ENCODE results near the gene TSSK2.

The TSSK2 gene

DNA sequence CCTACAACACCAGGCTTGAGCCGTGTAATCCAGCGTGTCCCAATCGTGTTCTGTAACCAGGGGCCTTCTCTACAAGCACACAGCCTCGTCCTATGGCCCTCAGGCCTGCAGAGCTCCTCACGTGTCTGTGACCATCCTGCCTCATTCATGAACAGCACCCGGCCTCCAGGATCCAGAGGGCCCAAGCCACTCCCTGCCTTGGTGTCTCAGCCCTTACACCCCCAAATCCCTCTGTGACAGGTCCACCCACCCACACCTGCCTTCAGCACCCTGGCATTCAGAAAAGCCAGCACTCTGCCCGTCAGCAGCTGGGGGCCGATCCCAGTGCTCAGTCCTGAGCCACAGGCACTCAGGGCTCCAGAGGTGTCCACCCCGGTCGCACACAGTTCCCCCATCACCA is 5.8 kb downstream of the TSSK2 start:
- no peak overlapping the region for H3K14ac ChIP-seq (ENCODE audit: low read length)
- H2BK5ac ChIP-seq (ENCODE audit: low read length) = no peak overlapping the region
- H3K27ac ChIP-seq (replicated peaks; ENCODE audit: low read length) = no peak overlapping the region
- no peak overlapping the region for H3K18ac ChIP-seq (ENCODE audit: low read length)
- no peak overlapping the region for H2BK15ac ChIP-seq (ENCODE audit: low read length)
- H3K4ac ChIP-seq (ENCODE audit: low read length) = no peak overlapping the region
- H3K4me3 ChIP-seq (ENCODE audit: low read length in 2 of 2) = no peak overlapping the region
- H3K79me1 ChIP-seq (ENCODE audit: low read depth, low read length) = peaks cover 9% of the 10 kb centered on the region
- no peak overlapping the region for H2BK12ac ChIP-seq (ENCODE audit: low read length)
- no peak overlapping the region for H2AFZ ChIP-seq (ENCODE audit: low read length)
- no peak for DNase-seq (ENCODE audit: low spot score)
- H3K36me3 ChIP-seq (replicated peaks in 1 of 2; ENCODE audit: control insufficient read depth in 2 of 2, insufficient read depth in 2 of 2, low read length in 2 of 2) = peaks cover 76 to 97% of the 10 kb centered on the region in 2 donors
- H3K9me3 ChIP-seq (replicated peaks in 1 of 2; ENCODE audit: control insufficient read depth in 2 of 2, insufficient read depth in 1 of 2, low read depth in 1 of 2, low read length in 2 of 2) = peaks cover 0 to 2% of the 10 kb centered on the region in 2 donors
- no peak overlapping the region for H3K4me2 ChIP-seq (ENCODE audit: insufficient read depth, low read length, poor library complexity, severe bottlenecking)
- no peak overlapping the region for H2BK120ac ChIP-seq (ENCODE audit: low read depth, low read length)
- H3K23ac ChIP-seq (ENCODE audit: low read depth, low read length, poor library complexity) = no peak overlapping the region
- H4K8ac ChIP-seq (ENCODE audit: low read depth, low read length) = no peak overlapping the region
- H3K27me3 ChIP-seq (ENCODE audit: control insufficient read depth in 3 of 3, insufficient read depth in 3 of 3, low read depth in 1 of 3, low read length in 3 of 3) = no peaks in the 10 kb centered on the region
- no peak overlapping the region for H3K9ac ChIP-seq (ENCODE audit: low read depth, low read length, poor library complexity)
- H2AK5ac ChIP-seq (ENCODE audit: low read depth, low read length) = no peak overlapping the region
- no peak overlapping the region for H4K91ac ChIP-seq (ENCODE audit: low read depth, low read length, poor library complexity)
- no peaks in the 10 kb centered on the region for H3K4me1 ChIP-seq (ENCODE audit: control insufficient read depth in 2 of 2, insufficient read depth in 1 of 2, low read depth in 1 of 2, low read length in 2 of 2)
- no CpG with 5 or more reads among the region's 10 CpGs for WGBS, 2 donors (ENCODE audit: extremely low coverage in 2 of 2, insufficient read length in 2 of 2, insufficient replicate concordance in 1 of 2)

DNA sequence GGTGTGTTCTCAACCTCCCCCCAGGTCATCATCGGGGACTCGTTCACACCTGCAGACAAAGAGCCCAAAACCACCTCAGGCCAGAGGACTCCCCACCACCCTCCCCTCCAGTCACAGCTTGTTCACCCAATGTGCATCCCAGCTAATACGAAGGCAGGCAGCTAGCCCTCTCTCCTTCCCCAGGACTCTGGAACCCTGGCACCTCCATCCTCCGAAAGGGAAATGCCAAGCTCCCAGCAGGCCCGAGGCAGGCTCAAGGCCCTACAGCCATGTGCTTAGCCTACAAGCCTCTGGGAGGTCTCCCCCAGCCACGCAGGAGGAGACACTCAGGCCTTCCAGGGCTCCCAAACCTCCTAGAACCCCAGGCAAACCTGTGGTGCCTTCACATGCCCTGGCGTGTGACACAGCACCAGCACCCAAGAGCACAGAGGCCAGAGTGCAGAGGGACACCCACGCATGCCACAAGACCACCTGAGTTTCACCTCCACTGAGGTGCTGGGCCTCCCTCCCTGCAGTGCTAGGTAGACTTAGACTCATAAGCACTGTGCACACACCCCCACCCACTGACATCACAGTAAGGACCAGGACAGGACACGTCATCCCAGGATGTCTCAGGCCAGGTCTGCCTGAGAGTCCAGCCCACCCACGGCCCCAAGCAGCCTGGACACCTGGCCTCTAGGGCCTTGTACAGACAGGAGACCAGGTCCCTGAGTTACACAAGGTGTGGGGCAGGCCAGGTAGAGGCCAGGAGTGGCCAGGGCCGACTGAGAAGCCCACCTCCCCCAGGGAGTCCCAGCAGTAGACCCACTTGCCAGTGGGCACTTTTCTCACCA is 6.5 kb downstream of the TSSK2 start:
- Histone ChIP-seq H4K91ac (ENCODE audit: low read depth, low read length, poor library complexity) (no peak overlapping the region), H3K9me3 (replicated peaks in 1 of 2; ENCODE audit: control insufficient read depth in 2 of 2, insufficient read depth in 1 of 2, low read depth in 1 of 2, low read length in 2 of 2) (peaks cover 0 to 2% of the 10 kb centered on the region in 2 donors), H3K4me3 (ENCODE audit: low read length in 2 of 2) (no peak overlapping the region), H3K9ac (ENCODE audit: low read depth, low read length, poor library complexity) (no peak overlapping the region), H2BK120ac (ENCODE audit: low read depth, low read length) (no peak overlapping the region), H2AFZ (ENCODE audit: low read length) (no peak overlapping the region), H3K4me1 (ENCODE audit: control insufficient read depth in 2 of 2, insufficient read depth in 1 of 2, low read depth in 1 of 2, low read length in 2 of 2) (no peaks in the 10 kb centered on the region), H3K27me3 (ENCODE audit: control insufficient read depth in 3 of 3, insufficient read depth in 3 of 3, low read depth in 1 of 3, low read length in 3 of 3) (no peaks in the 10 kb centered on the region), H2BK12ac (ENCODE audit: low read length) (no peak overlapping the region), H2AK5ac (ENCODE audit: low read depth, low read length) (no peak overlapping the region), H2BK5ac (ENCODE audit: low read length) (no peak overlapping the region), H3K36me3 (replicated peaks in 1 of 2; ENCODE audit: control insufficient read depth in 2 of 2, insufficient read depth in 2 of 2, low read length in 2 of 2) (peaks cover 83 to 97% of the 10 kb centered on the region in 2 donors), H3K23ac (ENCODE audit: low read depth, low read length, poor library complexity) (peak overlapping the region; percentile 16), H3K18ac (ENCODE audit: low read length) (no peak overlapping the region), H3K14ac (ENCODE audit: low read length) (peak overlapping the region; percentile 91), H3K79me1 (ENCODE audit: low read depth, low read length) (peaks cover 9% of the 10 kb centered on the region), H3K4ac (ENCODE audit: low read length) (no peak overlapping the region), H4K8ac (ENCODE audit: low read depth, low read length) (no peak overlapping the region), H3K4me2 (ENCODE audit: insufficient read depth, low read length, poor library complexity, severe bottlenecking) (no peak overlapping the region), H2BK15ac (ENCODE audit: low read length) (no peak overlapping the region), H3K27ac (replicated peaks; ENCODE audit: low read length) (no peak overlapping the region)
- DNase-seq (ENCODE audit: low spot score) = no peak
- no CpG with 5 or more reads among the region's 11 CpGs for WGBS, 2 donors (ENCODE audit: extremely low coverage in 2 of 2, insufficient read length in 2 of 2, insufficient replicate concordance in 1 of 2)

DNA sequence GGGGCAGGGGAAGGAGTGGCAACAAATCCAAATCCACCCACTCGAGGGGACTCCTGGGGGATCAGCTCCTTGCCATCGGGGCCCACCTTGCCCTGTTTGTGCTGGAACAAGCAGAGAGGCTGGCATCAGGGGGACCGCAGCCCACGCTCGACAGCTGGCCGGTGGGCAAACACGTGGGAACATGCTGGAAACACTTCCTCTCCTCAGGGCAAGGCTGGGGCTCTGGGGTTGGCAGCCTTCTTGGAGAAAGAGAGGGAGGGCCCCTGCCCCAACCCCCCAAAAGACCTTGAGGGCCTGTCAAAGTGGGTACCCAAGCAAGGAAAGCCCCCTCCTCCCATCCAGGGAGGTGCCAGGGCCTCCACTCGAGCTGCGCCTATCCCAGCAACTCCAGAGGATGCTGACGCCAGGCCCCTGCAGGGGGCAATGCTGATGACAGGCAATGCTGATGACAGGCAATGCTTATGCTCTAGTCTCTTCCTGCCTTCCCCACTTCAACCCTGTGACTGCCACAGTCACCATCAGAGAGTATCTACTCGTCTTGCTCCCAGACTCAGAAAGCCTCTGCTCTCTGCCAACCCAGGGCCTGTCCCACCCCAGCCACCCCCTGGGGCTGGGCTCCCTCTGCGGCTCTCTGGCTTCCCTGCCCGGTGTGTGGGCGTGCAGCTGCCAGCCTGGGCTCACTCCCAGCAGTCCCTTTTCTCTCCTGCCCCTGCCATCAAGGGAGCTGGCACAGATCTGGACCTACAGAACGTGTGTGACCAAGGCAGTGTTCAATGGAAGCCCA is 7.3 kb downstream of the TSSK2 start:
- Histone ChIP-seq H4K91ac (ENCODE audit: low read depth, low read length, poor library complexity) (no peak overlapping the region), H2BK15ac (ENCODE audit: low read length) (no peak overlapping the region), H3K36me3 (replicated peaks in 1 of 2; ENCODE audit: control insufficient read depth in 2 of 2, insufficient read depth in 2 of 2, low read length in 2 of 2) (peaks cover 77 to 91% of the 10 kb centered on the region in 2 donors), H2BK5ac (ENCODE audit: low read length) (no peak overlapping the region), H3K4me3 (ENCODE audit: low read length in 2 of 2) (no peak overlapping the region), H3K4me1 (ENCODE audit: control insufficient read depth in 2 of 2, insufficient read depth in 1 of 2, low read depth in 1 of 2, low read length in 2 of 2) (no peaks in the 10 kb centered on the region), H3K14ac (ENCODE audit: low read length) (no peak overlapping the region), H2BK12ac (ENCODE audit: low read length) (no peak overlapping the region), H3K18ac (ENCODE audit: low read length) (no peak overlapping the region), H3K79me1 (ENCODE audit: low read depth, low read length) (peaks cover 6% of the 10 kb centered on the region), H3K4me2 (ENCODE audit: insufficient read depth, low read length, poor library complexity, severe bottlenecking) (no peak overlapping the region), H3K27me3 (ENCODE audit: control insufficient read depth in 3 of 3, insufficient read depth in 3 of 3, low read depth in 1 of 3, low read length in 3 of 3) (no peaks in the 10 kb centered on the region), H2AFZ (ENCODE audit: low read length) (no peak overlapping the region), H3K9ac (ENCODE audit: low read depth, low read length, poor library complexity) (peak overlapping the region; percentile 5), H3K9me3 (replicated peaks in 1 of 2; ENCODE audit: control insufficient read depth in 2 of 2, insufficient read depth in 1 of 2, low read depth in 1 of 2, low read length in 2 of 2) (peaks cover 0 to 2% of the 10 kb centered on the region in 2 donors), H3K27ac (replicated peaks; ENCODE audit: low read length) (no peak overlapping the region), H3K23ac (ENCODE audit: low read depth, low read length, poor library complexity) (peak overlapping the region; percentile 16), H2AK5ac (ENCODE audit: low read depth, low read length) (no peak overlapping the region), H4K8ac (ENCODE audit: low read depth, low read length) (no peak overlapping the region), H2BK120ac (ENCODE audit: low read depth, low read length) (no peak overlapping the region), H3K4ac (ENCODE audit: low read length) (no peak overlapping the region)
- WGBS, 2 donors (ENCODE audit: extremely low coverage in 2 of 2, insufficient read length in 2 of 2, insufficient replicate concordance in 1 of 2) = no CpG with 5 or more reads among the region's 15 CpGs
- no peak for DNase-seq (ENCODE audit: low spot score)

DNA sequence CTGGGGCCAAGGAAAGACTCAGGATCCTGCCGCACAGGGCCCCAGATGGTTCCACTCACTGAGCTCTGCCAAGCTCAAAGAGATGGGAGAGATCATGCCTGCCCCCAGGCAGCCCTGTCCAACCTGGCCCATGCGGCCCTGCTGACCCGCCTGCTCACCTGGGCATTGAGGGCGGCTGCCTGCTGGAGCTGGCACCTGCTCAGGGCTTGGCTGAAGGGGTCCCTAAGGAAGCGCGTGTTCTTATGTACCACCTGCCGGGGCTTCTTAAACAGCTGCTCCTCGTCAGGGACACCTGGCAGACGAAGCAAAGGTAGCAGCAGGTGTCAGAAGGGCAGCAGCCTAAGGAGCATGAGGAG is 7.9 kb downstream of the TSSK2 start:
- Histone ChIP-seq H3K23ac (ENCODE audit: low read depth, low read length, poor library complexity) (no peak overlapping the region), H4K91ac (ENCODE audit: low read depth, low read length, poor library complexity) (no peak overlapping the region), H3K27me3 (ENCODE audit: control insufficient read depth in 3 of 3, insufficient read depth in 3 of 3, low read depth in 1 of 3, low read length in 3 of 3) (no peaks in the 10 kb centered on the region), H2BK15ac (ENCODE audit: low read length) (no peak overlapping the region), H2AK5ac (ENCODE audit: low read depth, low read length) (no peak overlapping the region), H3K9ac (ENCODE audit: low read depth, low read length, poor library complexity) (peak overlapping the region; percentile 5), H3K9me3 (replicated peaks in 1 of 2; ENCODE audit: control insufficient read depth in 2 of 2, insufficient read depth in 1 of 2, low read depth in 1 of 2, low read length in 2 of 2) (peaks cover 0 to 2% of the 10 kb centered on the region in 2 donors), H3K4me2 (ENCODE audit: insufficient read depth, low read length, poor library complexity, severe bottlenecking) (no peak overlapping the region), H3K18ac (ENCODE audit: low read length) (no peak overlapping the region), H3K4me3 (ENCODE audit: low read length in 2 of 2) (no peak overlapping the region), H4K8ac (ENCODE audit: low read depth, low read length) (no peak overlapping the region), H2BK12ac (ENCODE audit: low read length) (no peak overlapping the region), H3K36me3 (replicated peaks in 1 of 2; ENCODE audit: control insufficient read depth in 2 of 2, insufficient read depth in 2 of 2, low read length in 2 of 2) (peaks cover 72 to 86% of the 10 kb centered on the region in 2 donors), H3K4ac (ENCODE audit: low read length) (no peak overlapping the region), H3K14ac (ENCODE audit: low read length) (no peak overlapping the region), H3K4me1 (ENCODE audit: control insufficient read depth in 2 of 2, insufficient read depth in 1 of 2, low read depth in 1 of 2, low read length in 2 of 2) (peaks cover 3 to 4% of the 10 kb centered on the region in 2 donors), H2BK120ac (ENCODE audit: low read depth, low read length) (no peak overlapping the region), H3K27ac (replicated peaks; ENCODE audit: low read length) (no peak overlapping the region), H2BK5ac (ENCODE audit: low read length) (no peak overlapping the region), H2AFZ (ENCODE audit: low read length) (no peak overlapping the region), H3K79me1 (ENCODE audit: low read depth, low read length) (peaks cover 5% of the 10 kb centered on the region)
- DNase-seq (ENCODE audit: low spot score) = no peak
- no CpG with 5 or more reads among the region's 9 CpGs for WGBS, 2 donors (ENCODE audit: extremely low coverage in 2 of 2, insufficient read length in 2 of 2, insufficient replicate concordance in 1 of 2)

Data from neuronal stem cell (in vitro differentiated cells).